Measurements from ENCODE around the gene ARPC5.
"Not testable (repeated sequence)": the region's sequence is repeated elsewhere in the genome, so short reads cannot be mapped to it uniquely, and the experiment has no call there.

Gene ARPC5

GRCh38 chr1:183634429-183635065, 1.0 kb downstream of the ARPC5 start:
- no peak for TF ChIP-seq CTCF (conservative IDR thresholded peaks at IDR 0.05)
- no peak for TF ChIP-seq ZFX (IDR thresholded peaks at IDR 0.05)
- H3K27ac ChIP-seq, result peak overlapping the region; percentile 86

GRCh38 chr1:183633676-183634343, 1.8 kb downstream of the ARPC5 start:
- TF ChIP-seq CTCF (conservative IDR thresholded peaks at IDR 0.05) (peak; percentile 82), ZFX (IDR thresholded peaks at IDR 0.05) (no peak)
- H3K27ac ChIP-seq, result no peak overlapping the region

- H3K27ac ChIP-seq, result no peak overlapping the region
- TF ChIP-seq ZFX (IDR thresholded peaks at IDR 0.05) (no peak), CTCF (conservative IDR thresholded peaks at IDR 0.05) (no peak)
Measured at GRCh38 chr1:183632964-183633363, 2.6 kb downstream of the ARPC5 start.

- no peak overlapping the region for H3K27ac ChIP-seq
- TF ChIP-seq ZFX (IDR thresholded peaks at IDR 0.05), result no peak
- no peak for TF ChIP-seq CTCF (conservative IDR thresholded peaks at IDR 0.05)
Measured at GRCh38 chr1:183632114-183632513, 3.5 kb downstream of the ARPC5 start.

- TF ChIP-seq CTCF (conservative IDR thresholded peaks at IDR 0.05) (no peak), ZFX (IDR thresholded peaks at IDR 0.05) (no peak)
- no peak overlapping the region for H3K27ac ChIP-seq
Measured at GRCh38 chr1:183630748-183631147, 4.8 kb downstream of the ARPC5 start.

GRCh38 chr1:183628537-183628936, 7.0 kb downstream of the ARPC5 start:
- H3K27ac ChIP-seq, result no peak overlapping the region
- TF ChIP-seq ZFX (IDR thresholded peaks at IDR 0.05) (no peak), CTCF (conservative IDR thresholded peaks at IDR 0.05) (no peak)

GRCh38 chr1:183626236-183626635, 9.3 kb downstream of the ARPC5 start:
- H3K27ac ChIP-seq, result not testable (repeated sequence)

Measured in C4-2B (cell line).